Measurements from ENCODE around the gene RERG.
"Not testable (repeated sequence)": the region's sequence is repeated elsewhere in the genome, so short reads cannot be mapped to it uniquely, and the experiment has no call there.

The RERG gene, protein sequence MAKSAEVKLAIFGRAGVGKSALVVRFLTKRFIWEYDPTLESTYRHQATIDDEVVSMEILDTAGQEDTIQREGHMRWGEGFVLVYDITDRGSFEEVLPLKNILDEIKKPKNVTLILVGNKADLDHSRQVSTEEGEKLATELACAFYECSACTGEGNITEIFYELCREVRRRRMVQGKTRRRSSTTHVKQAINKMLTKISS

DNA sequence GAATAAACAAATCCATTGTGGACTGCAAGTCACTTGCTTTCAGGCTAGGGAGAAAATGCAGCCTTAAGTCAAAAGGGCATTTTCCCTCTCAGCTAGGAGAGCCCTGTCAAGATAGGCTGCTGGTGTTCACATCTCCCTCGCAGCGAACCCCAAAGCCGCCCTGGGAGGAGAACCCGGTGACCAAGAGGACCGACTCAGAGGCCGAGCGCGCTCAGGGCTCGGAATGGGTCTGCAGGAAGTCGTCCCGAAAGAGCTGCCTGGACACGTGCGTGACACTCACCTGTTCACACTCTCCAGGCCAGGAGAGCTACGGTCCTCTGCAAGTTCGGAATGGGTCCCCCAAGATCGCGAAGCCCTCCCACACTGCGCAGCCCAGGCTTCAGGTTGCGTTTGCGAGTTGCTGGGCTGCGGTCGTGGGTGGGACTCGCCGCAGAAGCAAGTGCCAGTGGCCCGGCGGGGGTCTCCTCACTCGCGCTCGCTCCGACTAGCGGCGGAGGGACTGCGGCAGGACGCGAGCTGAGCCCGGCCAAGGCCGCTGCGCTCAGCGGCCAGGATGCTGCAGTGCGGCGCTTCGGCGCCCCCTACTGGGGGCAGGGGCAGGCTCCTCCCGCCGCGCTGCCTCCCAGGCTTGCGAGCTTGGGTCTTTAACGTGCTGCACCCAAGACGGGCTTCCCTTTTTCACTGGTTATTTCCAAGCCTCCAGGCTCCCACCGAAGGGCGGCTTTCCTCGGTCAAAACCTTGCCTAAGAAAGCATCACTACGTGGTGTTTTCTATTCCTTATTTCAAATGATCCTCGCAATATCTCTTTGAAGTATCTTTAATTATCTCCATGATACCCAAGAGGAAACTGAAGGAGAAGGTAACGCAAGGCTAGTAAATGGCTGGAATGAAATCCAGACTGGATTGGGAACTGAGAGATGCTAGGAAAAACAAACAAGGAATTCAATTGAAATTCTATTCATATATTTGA, at the start of gene RERG:
Gene RERG, minus strand, starts transcription at position 503 of the 971 bp plus-strand sequence. CDS start 3,928 bp downstream, outside the sequence.
- peak within 1 kb of the TSS; percentile 47 for H3K4me3 ChIP-seq (ENCODE audit: low read depth, low read length)

DNA sequence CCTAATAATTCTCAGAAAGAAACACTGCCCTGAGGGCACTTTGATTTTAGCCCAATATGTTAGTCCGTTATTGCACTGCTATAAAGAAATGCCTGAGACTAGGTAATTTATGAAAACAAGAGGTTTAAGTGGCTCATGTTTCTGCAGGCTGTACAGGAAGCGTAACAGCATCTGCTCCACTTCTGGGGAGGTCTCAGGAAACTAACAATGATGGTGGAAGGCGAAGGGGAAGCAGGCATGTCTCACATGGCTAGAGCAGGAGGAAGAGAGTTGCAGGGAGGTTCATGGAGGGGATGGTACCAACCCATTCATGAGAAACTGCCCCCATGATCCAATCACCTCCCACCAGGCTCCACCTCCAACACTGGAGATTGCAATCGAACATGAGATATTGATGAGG, 49.4 kb upstream of the RERG start:
- H3K4me3 ChIP-seq (ENCODE audit: low read depth, low read length) = no peak overlapping the region

DNA sequence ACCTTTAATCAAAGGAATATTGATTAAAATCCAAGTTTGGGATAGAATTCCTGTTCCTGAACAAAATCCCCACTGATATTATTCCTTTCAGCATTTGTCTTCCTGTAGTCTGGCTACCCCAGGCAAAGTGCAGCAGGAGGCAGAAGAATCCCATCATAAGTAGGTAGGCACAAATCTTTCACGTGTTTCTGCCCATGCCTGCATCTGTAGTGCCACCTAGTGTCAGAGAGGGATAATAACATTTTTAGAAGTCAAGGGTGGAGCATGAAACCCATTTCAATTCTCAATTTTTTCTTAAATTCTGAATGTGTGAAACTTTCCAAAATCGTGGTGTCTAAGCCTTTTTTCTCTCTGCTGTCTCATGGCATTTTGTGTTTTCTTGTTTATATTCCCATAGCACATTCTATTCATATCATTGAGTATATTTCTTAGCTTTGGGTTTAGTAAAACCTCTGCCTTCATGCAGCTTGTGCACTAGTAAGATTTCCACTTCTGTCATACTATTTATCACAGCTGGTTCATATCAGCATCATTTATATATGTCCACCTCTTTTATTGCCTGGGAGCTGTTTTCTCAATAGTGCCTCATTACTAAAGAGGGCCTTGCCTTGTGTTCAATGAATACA, 47.8 kb upstream of the RERG start:
- H3K4me3 ChIP-seq (ENCODE audit: low read depth, low read length) = no peak overlapping the region

DNA sequence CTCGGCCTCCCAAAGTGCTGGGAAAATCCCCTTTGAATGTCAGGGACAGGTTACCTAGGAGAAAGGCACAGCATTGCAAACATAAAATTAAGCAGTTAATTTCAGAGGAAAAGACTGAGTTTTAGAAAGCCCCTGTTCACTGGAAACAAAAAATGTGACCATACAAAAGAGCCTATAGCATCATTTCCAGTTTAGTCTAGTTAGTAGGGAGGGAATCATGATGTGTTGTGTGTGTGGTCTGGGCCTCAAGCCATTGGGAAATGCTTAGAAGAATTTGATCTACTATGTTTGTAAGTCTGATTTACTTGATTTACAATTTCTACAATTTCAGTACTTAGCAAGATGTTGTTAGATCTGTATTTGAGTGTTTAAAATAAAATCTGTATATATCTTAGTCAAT, 47.1 kb upstream of the RERG start:
- H3K4me3 ChIP-seq (ENCODE audit: low read depth, low read length) = no peak overlapping the region

GRCh38 chr12:15265875-15266274, 44.7 kb upstream of the RERG start:
- H3K4me3 ChIP-seq (ENCODE audit: low read depth, low read length) = no peak overlapping the region

- no peak overlapping the region for H3K4me3 ChIP-seq (ENCODE audit: low read depth, low read length)
Observed at GRCh38 chr12:15256761-15257160, 35.5 kb upstream of the RERG start.

GRCh38 chr12:15253990-15254389, 32.8 kb upstream of the RERG start:
- H3K4me3 ChIP-seq (ENCODE audit: low read depth, low read length) = no peak overlapping the region

DNA sequence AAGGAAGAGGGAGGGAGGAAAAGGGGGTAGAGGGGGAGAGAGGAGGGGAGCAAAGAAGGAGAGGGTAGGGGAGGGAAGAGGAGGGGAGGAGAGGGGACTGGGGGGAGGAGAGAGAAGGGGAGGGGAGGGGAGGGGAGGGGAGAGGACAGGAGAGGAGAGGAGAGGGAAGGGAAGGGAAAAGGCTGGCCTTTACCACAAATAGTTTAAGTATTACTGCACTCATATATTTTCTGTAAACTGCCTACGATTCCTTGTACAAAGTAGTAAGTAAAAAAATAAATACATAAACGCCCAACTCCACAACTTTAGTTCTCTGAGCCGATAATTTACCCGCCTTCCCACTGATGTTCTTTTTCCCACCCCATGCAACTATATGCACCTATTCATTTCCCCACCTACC, 23.7 kb upstream of the RERG start:
- H3K4me3 ChIP-seq (ENCODE audit: low read depth, low read length) = no peak overlapping the region

DNA sequence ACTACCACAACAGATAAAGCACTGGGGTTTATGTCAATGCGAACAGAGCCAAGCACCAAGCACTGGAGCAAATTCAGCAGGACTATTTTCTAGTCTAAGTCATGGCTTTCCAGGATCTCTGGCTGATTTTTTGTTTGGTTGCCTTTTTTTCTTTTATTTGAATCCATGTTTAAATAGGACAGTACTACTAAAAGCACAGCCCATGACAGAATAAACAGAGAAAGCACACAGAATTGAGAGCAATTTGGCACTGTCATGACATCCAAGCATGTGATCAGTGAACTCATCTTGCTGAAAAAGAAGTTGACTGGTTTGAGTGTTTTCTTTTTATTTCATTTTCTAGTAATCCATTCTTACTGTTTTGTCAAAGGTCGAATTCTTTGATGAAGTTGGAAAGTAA, 23.1 kb upstream of the RERG start:
- H3K4me3 ChIP-seq (ENCODE audit: low read depth, low read length) = no peak overlapping the region

- no peak overlapping the region for H3K4me3 ChIP-seq (ENCODE audit: low read depth, low read length)
Observed at GRCh38 chr12:15243102-15243501, 21.9 kb upstream of the RERG start.

- H3K4me3 ChIP-seq (ENCODE audit: low read depth, low read length) = no peak overlapping the region
Observed at GRCh38 chr12:15240898-15241297, 19.7 kb upstream of the RERG start.

DNA sequence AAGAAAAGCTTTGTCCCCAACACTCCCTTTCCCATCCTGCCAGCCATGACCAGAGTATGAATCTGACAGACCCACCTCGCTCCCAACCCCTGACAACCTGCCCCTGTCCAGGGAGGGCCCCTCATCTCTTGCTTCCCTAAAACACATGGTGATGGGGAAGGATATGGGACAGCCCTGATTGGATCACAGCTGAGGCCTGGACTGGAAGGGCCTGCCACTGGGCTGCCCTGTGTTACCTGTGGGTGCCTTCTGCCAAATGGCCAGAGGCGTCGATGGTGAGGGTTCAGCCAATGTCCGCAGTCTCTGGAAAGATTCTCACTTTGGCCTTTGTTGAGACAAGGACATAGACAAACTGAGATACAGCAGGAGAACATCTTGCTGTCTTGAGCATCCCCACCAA, 13.3 kb upstream of the RERG start:
- H3K4me3 ChIP-seq (ENCODE audit: low read depth, low read length) = no peak overlapping the region

DNA sequence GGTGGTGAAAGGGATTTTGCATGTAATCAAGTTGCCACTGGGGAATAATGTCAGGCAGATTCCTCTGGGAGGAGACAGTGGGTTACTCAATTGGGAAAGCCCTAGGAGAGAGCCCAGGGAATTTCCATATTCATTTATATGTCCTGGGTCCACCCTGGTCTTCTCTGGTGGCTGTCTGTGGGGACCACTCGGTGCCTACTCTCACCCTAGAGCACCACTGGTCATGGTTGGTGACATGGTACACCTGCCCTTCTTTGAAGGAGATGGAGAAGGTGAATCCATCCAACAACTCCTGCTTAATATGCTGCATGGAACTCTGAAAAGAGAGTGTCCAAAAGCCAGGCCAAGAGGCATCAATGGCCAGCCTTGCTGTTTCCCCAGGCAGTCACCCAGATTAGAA, 12.8 kb upstream of the RERG start:
- no peak overlapping the region for H3K4me3 ChIP-seq (ENCODE audit: low read depth, low read length)

DNA sequence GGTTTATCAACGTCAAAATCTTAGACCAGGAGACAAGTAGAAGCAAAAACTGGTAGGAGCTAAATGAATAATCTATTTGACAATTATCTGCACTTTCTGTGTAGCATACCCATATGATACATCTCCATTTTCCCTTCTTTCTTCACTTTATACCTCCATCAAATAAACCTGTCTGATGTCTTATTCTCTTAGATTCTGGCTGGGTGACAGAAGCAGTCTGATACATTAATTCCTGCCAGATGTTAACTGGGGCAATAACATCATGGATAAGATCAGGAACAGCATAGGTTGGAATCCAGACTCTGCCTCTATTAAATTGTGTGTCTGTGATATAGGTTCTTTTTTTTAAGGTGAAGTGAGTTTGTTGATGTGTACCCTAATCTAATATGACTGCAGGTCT, 11.7 kb upstream of the RERG start:
- H3K4me3 ChIP-seq (ENCODE audit: low read depth, low read length) = no peak overlapping the region

DNA sequence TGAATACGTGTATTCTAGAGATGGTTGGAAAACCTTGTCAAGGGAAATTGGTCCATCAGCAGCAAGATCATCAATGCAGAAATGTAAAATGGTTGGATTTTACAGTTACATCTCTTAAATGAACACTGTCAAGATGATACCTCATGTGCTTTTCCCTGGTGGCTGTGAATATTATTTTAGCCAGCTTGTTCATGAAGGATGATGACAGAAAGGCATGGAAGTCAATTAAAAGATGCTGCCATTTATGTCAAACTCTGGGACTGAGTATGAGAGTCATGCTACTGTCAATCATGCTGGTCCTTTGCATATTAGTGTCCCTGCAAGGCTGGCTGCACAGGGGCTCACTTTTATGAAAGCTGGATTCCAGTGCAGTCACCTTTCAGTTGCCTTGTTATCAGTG, 10.3 kb upstream of the RERG start:
- H3K4me3 ChIP-seq (ENCODE audit: low read depth, low read length) = no peak overlapping the region

GRCh38 chr12:15230751-15231150, 9.5 kb upstream of the RERG start:
- no peak overlapping the region for H3K4me3 ChIP-seq (ENCODE audit: low read depth, low read length)

- no peak overlapping the region for H3K4me3 ChIP-seq (ENCODE audit: low read depth, low read length)
Observed at GRCh38 chr12:15230137-15230536, 8.9 kb upstream of the RERG start.

GRCh38 chr12:15227004-15227679, 5.9 kb upstream of the RERG start:
- H3K4me3 ChIP-seq (ENCODE audit: low read depth, low read length) = no peak overlapping the region

DNA sequence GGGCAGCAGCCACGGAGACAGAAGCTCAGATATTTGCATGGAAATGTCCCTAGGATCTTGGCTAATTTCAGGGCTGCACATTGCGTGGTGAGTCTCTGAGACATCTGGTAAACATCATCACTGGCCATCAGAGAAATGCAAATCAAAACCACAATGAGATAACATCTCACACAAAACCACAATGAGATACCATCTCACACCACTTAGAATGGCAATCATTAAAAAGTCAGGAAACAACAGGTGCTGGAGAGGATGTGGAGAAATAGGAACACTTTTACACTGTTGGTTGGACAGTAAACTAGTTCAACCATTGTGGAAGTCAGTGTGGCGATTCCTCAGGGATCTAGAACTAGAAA, 4.6 kb upstream of the RERG start:
- H3K4me3 ChIP-seq (ENCODE audit: low read depth, low read length) = not testable (repeated sequence)

DNA sequence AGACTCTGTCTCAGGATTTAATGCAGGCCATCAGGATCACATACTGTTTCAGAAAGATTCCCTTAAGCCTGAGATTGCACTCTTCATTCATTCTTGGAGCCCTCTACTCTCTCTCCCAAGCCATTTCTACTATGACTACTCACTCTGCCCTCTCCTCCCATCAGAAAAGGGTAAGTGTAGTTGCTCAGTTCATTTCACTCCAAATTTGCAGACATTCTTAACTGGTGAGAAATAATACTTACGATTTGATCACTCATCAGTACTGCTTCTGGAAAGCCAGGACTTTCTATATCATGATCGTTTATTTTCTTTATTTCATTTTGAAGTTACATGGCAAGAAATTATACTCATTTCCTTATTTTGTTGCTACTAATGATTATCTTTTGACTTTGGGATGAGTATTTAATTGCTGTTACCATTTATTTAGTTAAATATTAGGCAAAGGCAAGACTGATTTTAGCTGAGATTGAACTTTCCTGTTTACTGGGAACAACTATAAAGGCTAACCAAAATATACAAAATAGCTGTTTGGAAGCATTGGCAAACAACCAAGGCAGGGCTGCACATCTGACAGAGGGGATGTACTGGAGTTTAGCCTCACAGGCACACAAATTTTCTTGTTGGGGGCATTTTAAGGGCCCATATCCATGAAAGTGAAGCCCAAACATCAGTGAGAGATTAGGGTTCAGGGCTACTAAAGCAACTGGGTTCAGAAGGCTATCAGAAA, 4.1 kb upstream of the RERG start:
- no peak overlapping the region for H3K4me3 ChIP-seq (ENCODE audit: low read depth, low read length)

DNA sequence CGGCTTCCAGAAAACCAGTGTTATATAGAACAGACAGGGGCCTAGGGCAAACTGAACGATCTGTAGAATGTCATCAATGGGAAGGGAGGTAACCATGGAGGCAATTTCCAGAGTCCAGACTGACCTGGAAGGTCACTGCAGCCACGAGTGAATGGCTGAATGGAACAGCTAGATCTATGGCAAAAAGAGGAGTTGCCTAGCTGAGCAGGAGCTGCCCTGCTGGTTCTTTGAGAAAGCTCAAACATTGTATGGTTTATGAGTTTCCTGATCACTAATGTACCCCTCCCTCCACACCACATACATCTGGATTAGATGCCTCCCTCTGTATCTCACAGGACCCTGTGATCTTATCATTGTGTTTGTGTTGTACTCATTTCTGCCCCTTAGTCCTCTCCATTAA, 1.0 kb upstream of the RERG start:
- H3K4me3 ChIP-seq (ENCODE audit: low read depth, low read length) = no peak overlapping the region
